ENCODE data around the gene FUOM. TPM values are rescaled to one million over a fixed set of nuclear protein-coding genes. Genes with fewer than 3 reads are reported as not detected.

Gene FUOM
- total and polyA plus RNA-seq, 7 donors = 3.0 to 9.1 (median 5.4) TPM

DNA sequence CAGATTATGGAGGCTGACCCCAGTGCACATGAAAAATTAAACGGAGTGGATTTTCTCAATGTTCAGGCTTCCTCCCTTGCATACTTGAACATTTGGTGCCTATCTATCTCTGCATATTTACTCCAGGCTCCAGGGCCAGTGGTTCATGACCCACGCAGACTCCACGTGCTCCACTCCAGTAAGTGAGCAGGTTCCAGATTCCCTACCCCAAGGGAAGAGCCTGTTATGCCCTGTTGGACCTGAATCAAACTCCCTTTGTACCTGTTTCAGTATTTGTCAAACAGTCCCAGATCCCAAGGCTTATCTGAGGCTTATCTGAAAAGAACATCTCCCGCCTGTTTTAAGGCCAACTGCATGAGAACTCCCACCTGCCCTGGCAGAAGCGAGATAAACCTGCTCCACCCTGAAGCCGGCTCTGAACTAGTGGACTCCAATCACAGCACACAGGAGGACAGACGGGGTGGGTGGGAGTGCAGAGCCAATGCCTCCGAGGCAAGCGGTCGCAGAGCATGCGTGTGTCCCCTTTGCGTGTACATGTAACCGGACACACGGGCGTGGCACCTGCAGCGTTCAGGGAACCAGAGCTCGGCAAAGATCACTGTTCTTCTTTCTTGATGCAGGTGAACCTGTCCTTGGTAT is 2.3 kb upstream of the FUOM start:
- no peak for DNase-seq
- no peaks in the 10 kb centered on the region for H3K9me3 ChIP-seq

DNA sequence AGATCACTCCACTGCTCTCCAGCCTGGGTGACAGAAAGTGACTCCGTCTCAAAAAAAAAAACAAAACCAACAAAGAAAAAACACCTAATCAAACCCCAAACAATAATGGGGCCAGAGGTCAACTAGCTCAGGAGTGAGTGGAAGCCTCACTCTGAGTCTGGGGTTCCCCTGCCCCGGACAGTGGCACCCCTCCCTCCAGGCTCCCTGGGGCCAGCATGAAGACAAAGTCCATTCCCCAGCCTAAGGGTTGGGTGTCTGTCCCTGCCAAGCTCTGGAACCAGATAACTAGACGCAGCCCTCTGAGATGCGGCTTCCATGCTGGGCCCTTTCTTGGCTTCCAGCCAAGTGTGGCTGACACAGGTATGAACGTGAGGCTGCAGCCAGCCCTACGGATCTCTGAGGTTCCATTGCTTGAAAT is 1.7 kb upstream of the FUOM start:
- Histone ChIP-seq H3K9me3 (no peaks in the 10 kb centered on the region), H3K4me3 (no peak overlapping the region), H3K27me3 (ENCODE audit: insufficient read depth in 3 of 3, low read length in 2 of 3) (peaks cover 0 to 8% (median 0%) of the 10 kb centered on the region in 3 donors), H3K27ac (no peak overlapping the region), H3K36me3 (ENCODE audit: insufficient read depth in 1 of 2, low read depth in 1 of 2) (peaks cover 4 to 29% of the 10 kb centered on the region in 2 donors), H3K4me1 (peaks cover 4% of the 10 kb centered on the region)
- TF ChIP-seq, protein P1, sequence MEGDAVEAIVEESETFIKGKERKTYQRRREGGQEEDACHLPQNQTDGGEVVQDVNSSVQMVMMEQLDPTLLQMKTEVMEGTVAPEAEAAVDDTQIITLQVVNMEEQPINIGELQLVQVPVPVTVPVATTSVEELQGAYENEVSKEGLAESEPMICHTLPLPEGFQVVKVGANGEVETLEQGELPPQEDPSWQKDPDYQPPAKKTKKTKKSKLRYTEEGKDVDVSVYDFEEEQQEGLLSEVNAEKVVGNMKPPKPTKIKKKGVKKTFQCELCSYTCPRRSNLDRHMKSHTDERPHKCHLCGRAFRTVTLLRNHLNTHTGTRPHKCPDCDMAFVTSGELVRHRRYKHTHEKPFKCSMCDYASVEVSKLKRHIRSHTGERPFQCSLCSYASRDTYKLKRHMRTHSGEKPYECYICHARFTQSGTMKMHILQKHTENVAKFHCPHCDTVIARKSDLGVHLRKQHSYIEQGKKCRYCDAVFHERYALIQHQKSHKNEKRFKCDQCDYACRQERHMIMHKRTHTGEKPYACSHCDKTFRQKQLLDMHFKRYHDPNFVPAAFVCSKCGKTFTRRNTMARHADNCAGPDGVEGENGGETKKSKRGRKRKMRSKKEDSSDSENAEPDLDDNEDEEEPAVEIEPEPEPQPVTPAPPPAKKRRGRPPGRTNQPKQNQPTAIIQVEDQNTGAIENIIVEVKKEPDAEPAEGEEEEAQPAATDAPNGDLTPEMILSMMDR (IDR thresholded peaks at IDR 0.05) = no peak
- DNase-seq (peak in 1 of 2 donors; percentile 28), ATAC-seq (no peak)
- WGBS, 3 donors = 54 to 68% (median 65%) methylated on average over 6 of the region's 6 CpGs
- intact Hi-C loops (cut with DNase I) = no loop called here

More for the DNA sequence above, 2.3 kb upstream of the FUOM start:
- intact Hi-C loops (cut with DNase I) = no loop called here
- no peak for ATAC-seq
- TF ChIP-seq, protein P1 (IDR thresholded peaks at IDR 0.05) = no peak
- H3K27ac ChIP-seq = no peak overlapping the region
- 80 to 84% (median 81%) methylated on average over 17 of the region's 17 CpGs for WGBS, 3 donors
- no peak overlapping the region for H3K4me3 ChIP-seq
- peaks cover 0 to 8% (median 0%) of the 10 kb centered on the region in 3 donors for H3K27me3 ChIP-seq (ENCODE audit: insufficient read depth in 3 of 3, low read length in 2 of 3)
- peaks cover 4 to 34% of the 10 kb centered on the region in 2 donors for H3K36me3 ChIP-seq (ENCODE audit: insufficient read depth in 1 of 2, low read depth in 1 of 2)
- H3K4me1 ChIP-seq = peaks cover 4% of the 10 kb centered on the region

DNA sequence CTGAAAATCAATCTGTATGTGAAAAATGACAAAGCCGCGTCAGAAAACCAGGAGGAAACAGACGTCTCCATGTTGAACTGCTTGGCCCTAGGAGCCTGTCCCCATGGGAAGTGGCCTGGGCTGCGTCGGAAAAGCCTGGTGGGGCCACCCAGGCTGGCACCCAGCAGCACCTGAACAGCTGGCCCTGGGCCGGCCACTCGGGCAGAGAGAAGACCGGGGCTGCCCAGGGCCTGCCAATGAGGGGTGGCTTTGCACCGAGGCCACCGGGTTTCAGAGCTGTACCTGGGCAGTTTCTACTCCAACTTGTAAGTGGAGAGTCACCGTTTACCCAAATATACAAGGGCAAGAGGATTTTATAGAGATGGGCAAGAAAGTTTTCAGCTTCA is 1.1 kb upstream of the FUOM start:
- H3K27ac ChIP-seq = no peak overlapping the region
- ATAC-seq = no peak
- peaks cover 4 to 22% of the 10 kb centered on the region in 2 donors for H3K36me3 ChIP-seq (ENCODE audit: insufficient read depth in 1 of 2, low read depth in 1 of 2)
- TF ChIP-seq, protein P1 (IDR thresholded peaks at IDR 0.05) = no peak
- 62 to 85% (median 68%) methylated on average over 11 of the region's 11 CpGs for WGBS, 3 donors
- peaks cover 4% of the 10 kb centered on the region for H3K4me1 ChIP-seq
- H3K4me3 ChIP-seq = no peak overlapping the region
- H3K27me3 ChIP-seq (ENCODE audit: insufficient read depth in 3 of 3, low read length in 2 of 3) = peaks cover 0 to 8% (median 0%) of the 10 kb centered on the region in 3 donors
- no peaks in the 10 kb centered on the region for H3K9me3 ChIP-seq
- DNase-seq = peak in 1 of 2 donors; percentile 53
- intact Hi-C loops (cut with DNase I) = no loop called here

DNA sequence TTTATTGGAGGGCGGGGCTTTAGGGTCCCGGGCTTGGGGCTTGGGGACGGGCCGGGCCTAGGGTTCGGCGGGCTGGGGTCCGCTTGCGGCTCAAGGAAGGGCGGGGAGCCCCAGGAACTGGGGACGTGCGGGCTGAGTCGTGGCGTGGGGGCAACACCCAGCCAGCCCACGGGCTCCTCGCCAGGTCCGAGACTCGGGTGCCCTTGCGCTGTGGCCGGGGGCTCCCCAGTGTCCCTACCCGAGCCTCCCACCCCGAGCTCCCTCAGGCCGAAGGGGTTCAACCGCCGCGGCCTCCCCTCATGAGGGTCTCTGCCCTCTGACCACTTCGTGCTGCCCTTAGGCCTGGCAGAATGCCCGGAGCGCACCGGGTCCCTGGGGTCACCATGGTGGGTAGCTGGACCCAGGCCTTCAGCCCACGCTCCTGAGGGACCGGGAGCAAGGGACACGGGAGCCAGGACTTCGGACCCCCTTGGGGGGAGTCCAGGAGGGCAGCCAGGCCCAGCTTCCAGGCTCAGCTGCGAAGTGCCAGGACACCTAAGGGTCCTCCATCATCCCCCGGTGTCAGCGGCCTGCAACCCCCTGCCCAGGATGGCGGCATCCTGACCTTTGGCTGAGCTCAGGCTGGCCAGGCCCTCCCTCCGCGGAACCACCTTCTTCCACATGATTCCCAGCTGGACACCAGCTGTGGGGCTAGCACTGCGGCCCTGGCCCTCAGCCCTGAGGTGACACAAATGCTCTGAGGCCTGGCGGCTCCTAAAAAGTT is 524 bp upstream of the FUOM start:
- peak in 1 of 4 donors; percentile 5 for ATAC-seq
- no peak overlapping the region for H3K4me3 ChIP-seq

More for the DNA sequence above, 524 bp upstream of the FUOM start:
- Histone ChIP-seq H3K36me3 (ENCODE audit: insufficient read depth in 1 of 2, low read depth in 1 of 2) (peaks cover 4 to 19% of the 10 kb centered on the region in 2 donors), H3K4me1 (peaks cover 4% of the 10 kb centered on the region), H3K27ac (no peak overlapping the region), H3K9me3 (no peaks in the 10 kb centered on the region), H3K27me3 (ENCODE audit: insufficient read depth in 3 of 3, low read length in 2 of 3) (peaks cover 0 to 8% (median 0%) of the 10 kb centered on the region in 3 donors)
- intact Hi-C loops (cut with DNase I) = no loop called here
- DNase-seq = peak; percentile 52 to 62
- TF ChIP-seq, protein P1 (IDR thresholded peaks at IDR 0.05) = no peak
- 65 to 78% (median 72%) methylated on average over 35 to 41 of the region's 41 CpGs for WGBS, 3 donors
